Measurements from ENCODE around the gene ZCCHC14.
A peak's percentile ranks its signal among the peaks of the same experiment; 100 is the strongest.

ZCCHC14 gene

GRCh38 chr16:87492721-87493607 lies at the start of gene ZCCHC14:
Gene ZCCHC14 (minus strand): TSS chr16:87493024. CDS start chr16:87492238, 786 bp downstream.
- DNase-seq = peak; percentile 82

- no peak for DNase-seq
Observed at GRCh38 chr16:87541872-87542234, 49.0 kb upstream of the ZCCHC14 start.

- no peak for DNase-seq
Observed at GRCh38 chr16:87541147-87541871, 48.5 kb upstream of the ZCCHC14 start.

- no peak for DNase-seq
Observed at GRCh38 chr16:87540897-87541146, 48.0 kb upstream of the ZCCHC14 start.

- no peak for DNase-seq
Observed at GRCh38 chr16:87540072-87540896, 47.5 kb upstream of the ZCCHC14 start.

GRCh38 chr16:87539113-87539512 lies 46.3 kb upstream of the ZCCHC14 start:
- DNase-seq = no peak

GRCh38 chr16:87538594-87538993 lies 45.8 kb upstream of the ZCCHC14 start:
- DNase-seq = no peak

GRCh38 chr16:87538160-87538559 lies 45.3 kb upstream of the ZCCHC14 start:
- DNase-seq = no peak

- DNase-seq = no peak
Observed at GRCh38 chr16:87536795-87537142, 43.9 kb upstream of the ZCCHC14 start.

- DNase-seq = no peak
Observed at GRCh38 chr16:87535855-87536794, 43.3 kb upstream of the ZCCHC14 start.

GRCh38 chr16:87535457-87535854 lies 42.6 kb upstream of the ZCCHC14 start:
- DNase-seq = no peak

- no peak for DNase-seq
Observed at GRCh38 chr16:87534751-87535150, 41.9 kb upstream of the ZCCHC14 start.

GRCh38 chr16:87534030-87534653 lies 41.3 kb upstream of the ZCCHC14 start:
- no peak for DNase-seq

- DNase-seq = no peak
Observed at GRCh38 chr16:87533061-87533460, 40.2 kb upstream of the ZCCHC14 start.

GRCh38 chr16:87531418-87531817 lies 38.6 kb upstream of the ZCCHC14 start:
- DNase-seq = no peak

GRCh38 chr16:87528690-87529579 lies 36.1 kb upstream of the ZCCHC14 start:
- DNase-seq = no peak

GRCh38 chr16:87527055-87527724 lies 34.4 kb upstream of the ZCCHC14 start:
- DNase-seq = no peak

- no peak for DNase-seq
Observed at GRCh38 chr16:87526238-87526947, 33.6 kb upstream of the ZCCHC14 start.

GRCh38 chr16:87525352-87525751 lies 32.5 kb upstream of the ZCCHC14 start:
- DNase-seq = no peak

GRCh38 chr16:87524407-87524806 lies 31.6 kb upstream of the ZCCHC14 start:
- no peak for DNase-seq

Measured in NCI-H1417 treated with DMSO at 0.1 percent for 48 hours (cell line).